Colonic mucosa (tissue), 4 donors: ENCODE data around the gene INAFM1. TPM values are rescaled to one million over a fixed set of nuclear protein-coding genes. Genes with fewer than 3 reads are reported as not detected.

Experiments
- DNase-seq: peaks from one replicate; pipeline ENCODE4 v3.0.0-alpha.2; 2020
- H3K27ac ChIP-seq: fragments of 200-600 bp; one replicate; pipeline ENCODE4 v1.8.0; 2021
- H3K27me3 ChIP-seq: fragments of 200-600 bp; one replicate; pipeline ENCODE4 v1.8.0; 2021
- H3K36me3 ChIP-seq: fragments of 200-600 bp; one replicate; pipeline ENCODE4 v1.8.0; 2021
- H3K4me1 ChIP-seq: fragments of 200-600 bp; one replicate; pipeline ENCODE4 v1.8.0; 2021; ENCODE audit warnings: mild to moderate bottlenecking
- H3K4me3 ChIP-seq: fragments of 200-600 bp; one replicate; pipeline ENCODE4 v1.8.0; 2021
- H3K9ac ChIP-seq, 2 donors: one replicate each; pipeline ENCODE4 v1.7.0; 2013; ENCODE audit warnings: control low read depth in 2 of 2, low read depth in 2 of 2, low read length in 2 of 2
- H3K9me3 ChIP-seq: fragments of 200-600 bp; one replicate; pipeline ENCODE4 v1.8.0; 2021
- intact Hi-C: fragments of 100-400 bp; cut with DNase I; formaldehyde crosslinking; loops from one replicate; pipeline ENCODE4 v1.14.1; 2022
- microRNA-seq: library from miRNA; unstranded; fragments of <30 nt; microRNA quantifications from one replicate; pipeline ENCODE4, GENCODE V29; 2019
- total RNA-seq, 2 donors: library from RNA; stranded (reverse); fragmentation: NEBNext Ultra II Directional in 1 of 2; extraction: Animal tissue kit (Norgen Biotek cat#: 25700) in 1 of 2; gene quantifications; one replicate each; pipeline ENCODE4 v1.2.1, GENCODE V29; 2021
- TF ChIP-seq, protein P1 (sequence below): fragments of 200-600 bp; IDR thresholded peaks from one replicate; pipeline ENCODE4 v1.8.0; 2022; ENCODE audit warnings: antibody characterized with exemption, mild to moderate bottlenecking
- donor health status: healthy.
- donor health status: DM: no; HTN: no; CAD: no.
- donor health status: DM: no; HTN: no; CAD: no.

Gene INAFM1
- total RNA-seq, 2 donors from 2014 or later = 12.8 to 19.6 TPM

DNA sequence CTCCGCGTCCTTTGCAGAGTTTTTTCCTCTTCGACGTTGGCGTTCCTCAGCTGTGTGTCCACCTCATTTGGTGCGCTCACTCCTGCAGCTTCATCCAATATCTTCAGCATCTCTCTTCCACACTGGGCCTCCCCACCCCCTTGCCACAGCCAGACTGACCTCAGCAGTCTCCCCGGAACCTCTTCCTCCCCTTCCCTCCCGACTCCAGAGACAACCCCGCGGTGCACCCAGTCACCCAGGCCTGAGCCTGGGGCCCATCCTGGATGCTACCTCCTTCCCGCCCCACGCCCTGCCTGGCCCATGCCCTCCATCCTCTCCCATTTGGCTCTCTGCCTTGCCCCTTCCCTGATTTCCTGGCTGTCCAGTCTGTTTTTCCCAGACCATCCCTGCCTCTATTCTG lies 49.2 kb downstream of the INAFM1 start:
- H3K27ac ChIP-seq = peak overlapping the region; percentile 17
- H3K27me3 ChIP-seq = no peaks in the 10 kb centered on the region
- TF ChIP-seq, protein P1, sequence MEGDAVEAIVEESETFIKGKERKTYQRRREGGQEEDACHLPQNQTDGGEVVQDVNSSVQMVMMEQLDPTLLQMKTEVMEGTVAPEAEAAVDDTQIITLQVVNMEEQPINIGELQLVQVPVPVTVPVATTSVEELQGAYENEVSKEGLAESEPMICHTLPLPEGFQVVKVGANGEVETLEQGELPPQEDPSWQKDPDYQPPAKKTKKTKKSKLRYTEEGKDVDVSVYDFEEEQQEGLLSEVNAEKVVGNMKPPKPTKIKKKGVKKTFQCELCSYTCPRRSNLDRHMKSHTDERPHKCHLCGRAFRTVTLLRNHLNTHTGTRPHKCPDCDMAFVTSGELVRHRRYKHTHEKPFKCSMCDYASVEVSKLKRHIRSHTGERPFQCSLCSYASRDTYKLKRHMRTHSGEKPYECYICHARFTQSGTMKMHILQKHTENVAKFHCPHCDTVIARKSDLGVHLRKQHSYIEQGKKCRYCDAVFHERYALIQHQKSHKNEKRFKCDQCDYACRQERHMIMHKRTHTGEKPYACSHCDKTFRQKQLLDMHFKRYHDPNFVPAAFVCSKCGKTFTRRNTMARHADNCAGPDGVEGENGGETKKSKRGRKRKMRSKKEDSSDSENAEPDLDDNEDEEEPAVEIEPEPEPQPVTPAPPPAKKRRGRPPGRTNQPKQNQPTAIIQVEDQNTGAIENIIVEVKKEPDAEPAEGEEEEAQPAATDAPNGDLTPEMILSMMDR = no peak
- H3K4me1 ChIP-seq = no peaks in the 10 kb centered on the region
- H3K36me3 ChIP-seq = no peaks in the 10 kb centered on the region
- no peaks in the 10 kb centered on the region for H3K9me3 ChIP-seq
- DNase-seq = no peak
- no peak overlapping the region for H3K4me3 ChIP-seq
- intact Hi-C loops = no loop called here
- no peak overlapping the region for H3K9ac ChIP-seq

DNA sequence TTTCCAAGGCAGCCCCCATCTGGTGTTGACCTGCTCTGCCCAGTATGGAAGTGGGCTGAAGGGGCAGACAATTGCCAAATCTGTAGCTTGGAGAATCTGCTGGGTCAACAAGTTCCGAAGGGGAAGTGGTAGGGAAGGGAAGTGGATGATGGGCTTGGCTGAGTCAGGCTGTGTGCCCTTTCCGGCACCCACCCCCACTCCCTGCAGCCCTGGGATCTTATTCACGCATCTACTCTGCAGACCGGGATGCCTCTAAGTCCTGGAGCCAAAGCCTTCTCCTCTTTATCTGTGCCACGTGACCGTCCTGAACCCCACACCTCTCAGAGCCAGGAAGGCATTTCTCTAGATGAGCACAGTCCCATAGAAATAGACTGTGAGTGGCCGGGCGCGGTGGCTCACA lies 49.8 kb downstream of the INAFM1 start:
- Histone ChIP-seq H3K4me3 (no peak overlapping the region), H3K27ac (peak overlapping the region; percentile 17), H3K9me3 (no peaks in the 10 kb centered on the region), H3K9ac (no peak overlapping the region), H3K36me3 (no peaks in the 10 kb centered on the region), H3K27me3 (no peaks in the 10 kb centered on the region), H3K4me1 (no peaks in the 10 kb centered on the region)
- TF ChIP-seq, protein P1 = no peak
- no peak for DNase-seq
- intact Hi-C loops = no loop called here

Small RNAs within 50 kb of the gene (microRNA-seq; reads per million reads assigned to microRNA genes)
- not detected for gene MIR3190
- gene MIR3191 = not detected

Other genes starting within 250 kb of the INAFM1 start
- gene TMEM160, start 226.3 kb upstream of the INAFM1 start, total RNA-seq = 10 to 100 TPM; 25.2 to 47.4 TPM
- gene ZC3H4, start 161.1 kb upstream of the INAFM1 start, total RNA-seq = 10 to 100 TPM; 27.2 to 62.2 TPM
- gene SAE1, start 144.1 kb upstream of the INAFM1 start, total RNA-seq = 10 to 100 TPM; 64.5 to 92.0 TPM
- 10 to 100 TPM; 19.5 to 21.7 TPM for gene BBC3, start 43.7 kb upstream of the INAFM1 start, total RNA-seq
- 10 to 100 TPM; 27.2 to 37.3 TPM for gene CCDC9, start 18.4 kb upstream of the INAFM1 start, total RNA-seq
- gene C5AR1, start 35.0 kb downstream of the INAFM1 start, total RNA-seq = 10 to 100 TPM in 1 of 2 donors, 1 to 10 TPM in 1; 5.3 to 11.5 TPM
- under 1 TPM; 0.74 to 0.82 TPM for gene C5AR2, start 57.3 kb downstream of the INAFM1 start, total RNA-seq
- gene DHX34, start 74.4 kb downstream of the INAFM1 start, total RNA-seq = 10 to 100 TPM in 1 of 2 donors, 1 to 10 TPM in 1; 6.3 to 17.8 TPM
- 1 to 10 TPM; 2.3 to 2.6 TPM for gene MEIS3, start 144.6 kb downstream of the INAFM1 start, total RNA-seq
- gene SLC8A2, start 197.0 kb downstream of the INAFM1 start, total RNA-seq = 1 to 10 TPM in 1 of 2 donors, under 1 TPM in 1; 0.74 to 2.3 TPM
- gene KPTN, start 209.3 kb downstream of the INAFM1 start, total RNA-seq = 10 to 100 TPM in 1 of 2 donors, 1 to 10 TPM in 1; 8.6 to 13.3 TPM
- gene NAPA, start 240.2 kb downstream of the INAFM1 start, total RNA-seq = 100 to 1,000 TPM; 111 to 115 TPM